Measurements from ENCODE around the gene PISD.

Gene PISD

GRCh38 chr22:31652088-31652487 lies 9.9 kb downstream of the PISD start:
- no peak for DNase-seq

GRCh38 chr22:31651664-31652063 lies 10.4 kb downstream of the PISD start:
- DNase-seq, result peak; percentile 59

- DNase-seq, result peak; percentile 67
These were observed 11.6 kb downstream of the PISD start for GRCh38 chr22:31650391-31650790.

GRCh38 chr22:31647523-31648320 lies 14.3 kb downstream of the PISD start:
- DNase-seq, result no peak

GRCh38 chr22:31647066-31647465 lies 14.9 kb downstream of the PISD start:
- DNase-seq, result no peak

- DNase-seq, result peak; percentile 84
These were observed 15.6 kb downstream of the PISD start for GRCh38 chr22:31646186-31647019.

- peak; percentile 68 for DNase-seq
These were observed 22.5 kb downstream of the PISD start for GRCh38 chr22:31639436-31640039.

- DNase-seq, result peak; percentile 91
These were observed 24.0 kb downstream of the PISD start for GRCh38 chr22:31637891-31638618.

- peak; percentile 79 for DNase-seq
These were observed 24.5 kb downstream of the PISD start for GRCh38 chr22:31637447-31637890.

GRCh38 chr22:31635638-31636306 lies 26.2 kb downstream of the PISD start:
- DNase-seq, result no peak

- DNase-seq, result no peak
These were observed 30.6 kb downstream of the PISD start for GRCh38 chr22:31631436-31631835.

GRCh38 chr22:31630331-31631329 lies 31.4 kb downstream of the PISD start:
- DNase-seq, result peak; percentile 89

GRCh38 chr22:31629741-31630184 lies 32.3 kb downstream of the PISD start:
- DNase-seq, result no peak

- DNase-seq, result no peak
These were observed 32.9 kb downstream of the PISD start for GRCh38 chr22:31628969-31629708.

GRCh38 chr22:31628362-31628761 lies 33.7 kb downstream of the PISD start:
- DNase-seq, result no peak

GRCh38 chr22:31627223-31627731 lies 34.7 kb downstream of the PISD start:
- DNase-seq, result no peak

- no peak for DNase-seq
These were observed 35.4 kb downstream of the PISD start for GRCh38 chr22:31626427-31627150.

GRCh38 chr22:31625661-31626426 lies 36.2 kb downstream of the PISD start:
- DNase-seq, result no peak

All from inflammatory macrophage treated with lipopolysaccharide for 4 hours (primary cell).